IPS-18a (cell line): ENCODE measurements around the gene ITIH2.
"Not testable (repeated sequence)": the region's sequence is repeated elsewhere in the genome, so short reads cannot be mapped to it uniquely, and the experiment has no call there.

Experiments used
- H3K27ac ChIP-seq: one replicate; pipeline ENCODE4 v1.5.1; 2013; ENCODE audit warnings: low read length
- H3K27me3 ChIP-seq: one replicate; pipeline ENCODE4 v1.6.1; 2013; ENCODE audit warnings: mild to moderate bottlenecking, low read length; ENCODE audit not compliant: control insufficient read depth, insufficient read depth
- H3K36me3 ChIP-seq: one replicate; pipeline ENCODE4 v1.6.1; 2013; ENCODE audit warnings: low read depth, low read length; ENCODE audit not compliant: control insufficient read depth
- H3K4me1 ChIP-seq: one replicate; pipeline ENCODE4 v1.6.1; 2013; ENCODE audit warnings: low read depth, low read length; ENCODE audit not compliant: control insufficient read depth
- H3K4me3 ChIP-seq: one replicate; pipeline ENCODE4 v1.5.1; 2013; ENCODE audit warnings: low read length
- H3K9ac ChIP-seq: one replicate; pipeline ENCODE4 v1.6.1; 2013; ENCODE audit warnings: mild to moderate bottlenecking, low read length, moderate library complexity
- H3K9me3 ChIP-seq: one replicate; pipeline ENCODE4 v1.6.1; 2013; ENCODE audit warnings: low read depth, low read length; ENCODE audit not compliant: control insufficient read depth

Gene ITIH2

GRCh38 chr10:7672341-7673134, 30.6 kb upstream of the ITIH2 start:
- peaks cover 19% of the 10 kb centered on the region for H3K27me3 ChIP-seq

GRCh38 chr10:7679256-7679655, 23.9 kb upstream of the ITIH2 start:
- Histone ChIP-seq H3K9ac (no peak overlapping the region), H3K36me3 (no peaks in the 10 kb centered on the region)

More at GRCh38 chr10:7672341-7673134, 30.6 kb upstream of the ITIH2 start:
- Histone ChIP-seq H3K27ac (no peak overlapping the region), H3K4me3 (no peak overlapping the region), H3K9me3 (no peaks in the 10 kb centered on the region), H3K9ac (no peak overlapping the region), H3K4me1 (peaks cover 5% of the 10 kb centered on the region), H3K36me3 (no peaks in the 10 kb centered on the region)

GRCh38 chr10:7680078-7680477, 23.0 kb upstream of the ITIH2 start:
- not testable (repeated sequence) for H3K9me3 ChIP-seq, H3K27ac ChIP-seq, H3K27me3 ChIP-seq, H3K9ac ChIP-seq, H3K4me3 ChIP-seq, H3K36me3 ChIP-seq, H3K4me1 ChIP-seq

More at GRCh38 chr10:7679256-7679655, 23.9 kb upstream of the ITIH2 start:
- no peak overlapping the region for H3K27ac ChIP-seq
- H3K27me3 ChIP-seq, result no peaks in the 10 kb centered on the region
- H3K9me3 ChIP-seq, result no peaks in the 10 kb centered on the region
- H3K4me1 ChIP-seq, result no peaks in the 10 kb centered on the region
- no peak overlapping the region for H3K4me3 ChIP-seq

- Histone ChIP-seq H3K9me3 (peaks cover 5% of the 10 kb centered on the region), H3K4me3 (no peak overlapping the region), H3K27me3 (no peaks in the 10 kb centered on the region), H3K36me3 (no peaks in the 10 kb centered on the region), H3K9ac (no peak overlapping the region), H3K27ac (no peak overlapping the region), H3K4me1 (no peaks in the 10 kb centered on the region)
These were observed 16.6 kb upstream of the ITIH2 start for GRCh38 chr10:7686351-7687171.

- Histone ChIP-seq H3K4me3 (no peak overlapping the region), H3K36me3 (no peaks in the 10 kb centered on the region), H3K27ac (no peak overlapping the region), H3K27me3 (no peaks in the 10 kb centered on the region), H3K9ac (no peak overlapping the region), H3K9me3 (peaks cover 5% of the 10 kb centered on the region), H3K4me1 (no peaks in the 10 kb centered on the region)
These were observed 15.7 kb upstream of the ITIH2 start for GRCh38 chr10:7687228-7687907.

GRCh38 chr10:7689591-7689990, 13.5 kb upstream of the ITIH2 start:
- Histone ChIP-seq H3K27ac (no peak overlapping the region), H3K9ac (no peak overlapping the region), H3K36me3 (no peaks in the 10 kb centered on the region), H3K27me3 (no peaks in the 10 kb centered on the region), H3K4me1 (no peaks in the 10 kb centered on the region), H3K4me3 (no peak overlapping the region), H3K9me3 (peaks cover 5% of the 10 kb centered on the region)

- H3K27me3 ChIP-seq, H3K9me3 ChIP-seq, H3K36me3 ChIP-seq, H3K27ac ChIP-seq, H3K4me3 ChIP-seq, H3K4me1 ChIP-seq, H3K9ac ChIP-seq: not testable (repeated sequence)
These were observed 12.1 kb upstream of the ITIH2 start for GRCh38 chr10:7690885-7691597.

GRCh38 chr10:7692368-7692767, 10.7 kb upstream of the ITIH2 start:
- H3K9me3 ChIP-seq, H3K9ac ChIP-seq, H3K4me1 ChIP-seq, H3K27me3 ChIP-seq, H3K27ac ChIP-seq, H3K4me3 ChIP-seq, H3K36me3 ChIP-seq: not testable (repeated sequence)

GRCh38 chr10:7693194-7693593, 9.9 kb upstream of the ITIH2 start:
- not testable (repeated sequence) for H3K27ac ChIP-seq, H3K4me1 ChIP-seq, H3K9me3 ChIP-seq, H3K9ac ChIP-seq, H3K36me3 ChIP-seq, H3K4me3 ChIP-seq, H3K27me3 ChIP-seq

- Histone ChIP-seq H3K4me3 (no peak overlapping the region), H3K9me3 (no peaks in the 10 kb centered on the region), H3K9ac (no peak overlapping the region), H3K4me1 (no peaks in the 10 kb centered on the region), H3K27me3 (no peaks in the 10 kb centered on the region), H3K27ac (no peak overlapping the region), H3K36me3 (no peaks in the 10 kb centered on the region)
These were observed 6.6 kb upstream of the ITIH2 start for GRCh38 chr10:7696545-7696944.

- no peaks in the 10 kb centered on the region for H3K4me1 ChIP-seq
- no peaks in the 10 kb centered on the region for H3K27me3 ChIP-seq
- no peak overlapping the region for H3K4me3 ChIP-seq
- no peaks in the 10 kb centered on the region for H3K9me3 ChIP-seq
- H3K27ac ChIP-seq, result no peak overlapping the region
- no peak overlapping the region for H3K9ac ChIP-seq
- H3K36me3 ChIP-seq, result no peaks in the 10 kb centered on the region
These were observed 5.7 kb upstream of the ITIH2 start for GRCh38 chr10:7697426-7697825.
